Tongue (tissue), 2 donors: ENCODE data around the gene NRL. TPM values are rescaled to one million over a fixed set of nuclear protein-coding genes. Genes with fewer than 3 reads are reported as not detected.

ENCODE experiments used
- DNase-seq: peaks from one replicate; pipeline ENCODE4 v3.0.0-alpha.2; 2015
- total RNA-seq: library from RNA; depleted of rRNA; stranded (reverse); fragments of >200 nt; gene quantifications from one replicate; pipeline ENCODE4 v1.2.3, GENCODE V29; 2014

NRL gene
- total RNA-seq, 1 donor from 2014 or later = 2.4 TPM

DNA sequence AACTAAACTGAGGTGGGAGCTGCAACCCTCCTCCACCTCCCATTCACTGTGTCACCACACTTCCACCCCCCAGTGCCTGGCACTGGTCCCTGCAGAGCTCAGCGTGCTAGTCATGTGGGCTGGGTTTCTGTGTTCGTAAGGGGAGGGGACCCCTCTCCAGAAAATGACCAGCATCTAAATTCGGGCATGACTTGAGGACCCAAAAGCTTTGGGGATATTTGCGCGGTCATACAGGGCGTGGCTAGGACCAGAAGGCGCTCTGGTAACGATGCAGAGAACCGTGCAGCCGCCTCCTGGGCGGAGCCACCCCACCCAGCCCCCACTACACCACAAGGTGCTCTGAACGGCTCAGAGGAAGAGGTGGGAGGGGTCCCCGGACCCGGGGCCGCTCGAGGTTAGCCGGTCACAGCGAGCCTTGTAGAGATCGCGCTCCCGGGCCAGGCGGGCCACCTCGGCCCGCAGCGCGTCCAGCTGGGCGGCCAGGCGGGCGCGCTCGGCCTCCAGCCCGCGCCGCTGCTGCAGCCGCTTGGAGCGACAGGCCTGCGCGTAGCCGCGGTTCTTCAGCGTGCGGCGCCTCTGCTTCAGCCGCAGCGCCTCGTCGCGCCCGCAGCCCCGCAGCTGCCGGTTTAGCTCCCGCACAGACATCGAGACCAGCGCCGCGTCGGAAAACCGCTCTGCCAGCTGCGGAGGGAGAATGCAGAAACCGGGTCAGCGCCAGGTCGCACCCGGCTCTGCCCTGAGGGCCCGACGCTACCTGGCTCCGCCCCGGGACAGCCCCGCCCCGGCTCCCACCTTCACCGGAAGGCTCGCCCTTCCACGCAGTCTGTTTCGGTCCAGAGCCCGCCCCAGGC is 33.6 kb downstream of the NRL start:
- peak; percentile 42 for DNase-seq

DNA sequence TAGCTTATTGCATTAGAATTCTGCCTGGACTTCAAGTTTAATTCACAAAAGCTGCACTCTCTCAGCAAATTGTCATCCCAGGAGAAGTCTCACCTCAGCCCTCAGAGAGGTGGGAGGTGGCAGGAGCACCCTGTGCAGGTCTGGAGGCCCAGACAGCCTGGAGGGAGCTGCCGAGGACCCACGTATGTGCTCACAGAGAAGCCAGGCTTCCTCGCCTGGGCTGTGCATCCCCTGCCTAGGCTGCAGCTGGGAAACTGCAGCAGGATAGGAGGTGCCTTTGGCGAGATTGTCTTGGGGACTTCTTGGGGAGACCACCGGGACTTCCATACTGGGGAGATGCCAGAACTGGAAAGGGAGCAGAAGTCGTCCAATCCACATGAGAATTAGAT is 34.6 kb downstream of the NRL start:
- no peak for DNase-seq

- DNase-seq = no peak
Measured at GRCh38 chr14:24079491-24080141, 35.1 kb downstream of the NRL start.

DNA sequence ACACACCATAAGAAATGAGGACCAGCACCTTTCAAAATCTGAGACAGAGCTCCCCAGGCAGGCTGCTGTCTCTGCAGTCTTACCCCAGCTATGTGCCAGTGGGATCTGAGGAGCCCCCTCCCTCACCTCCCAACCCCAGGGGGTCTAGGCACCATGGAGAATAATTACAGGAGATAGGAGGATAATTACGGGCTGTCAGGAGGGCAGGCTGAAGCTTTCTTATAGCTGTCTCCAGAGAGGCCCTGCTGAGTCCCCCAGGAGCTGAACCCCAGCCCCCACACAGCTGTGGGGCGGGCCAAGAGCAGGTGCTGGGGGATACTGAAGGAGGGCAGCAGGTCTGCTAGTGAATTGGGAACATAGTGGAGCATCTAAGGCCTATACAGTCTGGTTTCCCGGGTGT is 36.6 kb downstream of the NRL start:
- DNase-seq = no peak

GRCh38 chr14:24077086-24077485 is 37.7 kb downstream of the NRL start:
- DNase-seq = no peak

GRCh38 chr14:24076302-24076601 is 38.5 kb downstream of the NRL start:
- DNase-seq = no peak

DNA sequence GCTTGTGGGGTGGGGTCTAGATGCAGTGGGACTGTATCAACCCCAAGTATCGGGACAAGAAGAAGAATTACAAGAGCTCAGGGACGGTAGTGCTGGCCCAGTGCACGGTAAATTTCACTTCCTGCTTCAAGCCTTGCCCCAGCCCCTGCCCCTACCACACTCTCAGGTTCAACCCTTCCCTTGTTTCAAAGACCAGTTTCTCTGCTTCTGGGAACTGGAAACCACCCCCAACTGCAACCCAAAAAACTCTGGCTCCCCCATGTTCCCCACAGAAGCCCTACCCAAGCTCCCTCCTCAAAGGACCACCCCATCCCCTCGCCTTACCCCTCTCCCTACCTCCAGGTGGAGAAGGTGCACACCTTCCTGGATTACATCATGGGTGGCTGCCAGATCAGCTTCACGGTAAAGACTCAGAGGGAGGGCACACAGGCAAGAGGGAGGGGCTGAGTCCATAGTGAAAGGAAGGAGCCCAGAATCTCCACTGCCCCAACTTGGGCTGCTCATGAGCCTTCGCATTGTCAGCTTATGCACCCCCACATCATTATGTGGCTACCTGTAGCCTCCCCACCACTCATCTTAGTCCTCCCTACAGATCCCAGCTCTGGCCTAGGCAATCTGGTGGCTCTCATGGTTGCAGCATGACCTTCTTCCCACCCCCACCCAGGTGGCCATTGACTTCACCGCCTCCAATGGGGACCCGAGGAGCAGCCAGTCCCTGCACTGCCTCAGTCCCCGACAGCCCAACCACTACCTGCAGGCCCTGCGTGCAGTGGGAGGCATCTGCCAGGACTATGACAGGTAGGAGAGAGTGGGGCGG is 39.1 kb downstream of the NRL start:
- no peak for DNase-seq

- no peak for DNase-seq
Measured at GRCh38 chr14:24074625-24075484, 39.9 kb downstream of the NRL start.

DNA sequence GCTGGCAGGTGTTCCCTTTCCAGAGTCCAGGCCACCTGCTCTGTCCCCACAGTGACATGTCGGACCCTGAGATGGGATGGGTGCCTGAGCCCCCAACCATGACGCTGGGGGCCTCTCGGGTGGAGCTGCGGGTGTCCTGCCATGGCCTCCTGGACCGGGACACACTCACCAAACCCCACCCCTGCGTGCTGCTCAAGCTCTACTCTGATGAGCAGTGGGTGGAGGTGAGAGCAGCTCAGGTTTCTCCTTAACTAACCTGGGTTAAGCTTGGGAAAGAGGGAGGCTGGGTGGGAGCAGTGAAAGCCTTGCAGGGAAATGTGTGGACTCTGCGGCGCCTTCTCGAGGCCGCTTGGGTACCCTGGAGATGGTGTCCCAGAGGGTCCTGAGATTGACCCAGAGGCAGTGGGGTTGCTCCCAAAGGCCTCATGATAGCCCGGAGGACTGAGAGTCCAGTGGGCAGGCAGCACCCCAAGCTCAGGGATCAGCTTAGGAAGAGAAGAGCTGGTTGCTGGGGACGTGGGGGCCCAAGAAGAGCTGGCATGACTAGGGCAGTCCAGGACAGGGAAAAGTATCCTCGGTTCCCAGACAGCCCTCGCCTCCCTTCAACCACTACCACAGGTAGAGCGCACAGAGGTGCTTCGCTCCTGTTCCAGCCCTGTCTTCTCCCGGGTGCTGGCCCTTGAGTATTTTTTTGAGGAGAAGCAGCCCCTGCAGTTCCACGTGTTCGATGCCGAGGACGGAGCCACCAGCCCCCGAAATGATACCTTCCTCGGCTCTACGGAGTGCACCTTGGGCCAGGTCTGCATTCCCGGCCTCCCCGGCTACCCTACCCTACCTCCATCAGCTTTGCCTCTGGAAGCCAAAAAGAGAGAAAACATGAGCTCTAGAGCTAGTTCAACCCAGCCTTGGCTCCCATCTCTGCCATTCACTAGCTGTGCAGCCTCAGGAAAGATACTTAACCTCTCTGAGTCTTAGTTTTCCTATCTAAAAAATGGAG is 41.6 kb downstream of the NRL start:
- DNase-seq = no peak

GRCh38 chr14:24072436-24072835 is 42.3 kb downstream of the NRL start:
- DNase-seq = no peak

DNA sequence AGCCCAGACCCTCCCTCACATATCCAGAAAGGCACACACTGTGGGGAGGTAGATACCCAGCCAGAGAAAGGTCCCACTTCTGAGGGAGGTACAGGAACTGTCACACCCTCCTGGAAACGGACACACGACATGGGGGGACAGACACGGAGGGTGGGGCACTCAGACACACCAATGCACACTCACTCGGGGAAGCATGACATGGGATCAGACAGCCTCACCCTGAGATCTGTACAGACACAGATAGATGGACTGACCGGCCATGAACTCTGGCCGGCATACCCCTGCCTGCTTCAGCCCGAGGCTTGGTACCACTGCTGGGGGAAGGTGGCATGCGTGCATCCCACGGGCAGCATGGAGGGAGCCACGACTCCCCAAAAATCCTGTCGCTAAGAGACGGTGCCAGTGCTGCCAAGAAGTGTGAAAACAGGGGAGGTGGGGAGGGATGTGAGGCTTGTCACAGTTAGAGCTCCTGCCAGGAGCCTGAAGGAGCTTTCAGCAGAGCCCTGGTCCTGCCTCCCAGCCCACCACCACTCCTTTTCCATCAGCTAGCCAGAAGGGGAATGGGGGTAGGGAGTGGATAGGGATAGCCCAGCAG is 42.8 kb downstream of the NRL start:
- no peak for DNase-seq

- DNase-seq = no peak
Measured at GRCh38 chr14:24071144-24071697, 43.5 kb downstream of the NRL start, which contains the start of gene CPNE6. Gene CPNE6, plus strand, starts transcription at chr14:24071562. Its CDS starts 1,375 bp downstream, at chr14:24072937.

- DNase-seq = no peak
Measured at GRCh38 chr14:24070285-24071143, 44.2 kb downstream of the NRL start.

DNA sequence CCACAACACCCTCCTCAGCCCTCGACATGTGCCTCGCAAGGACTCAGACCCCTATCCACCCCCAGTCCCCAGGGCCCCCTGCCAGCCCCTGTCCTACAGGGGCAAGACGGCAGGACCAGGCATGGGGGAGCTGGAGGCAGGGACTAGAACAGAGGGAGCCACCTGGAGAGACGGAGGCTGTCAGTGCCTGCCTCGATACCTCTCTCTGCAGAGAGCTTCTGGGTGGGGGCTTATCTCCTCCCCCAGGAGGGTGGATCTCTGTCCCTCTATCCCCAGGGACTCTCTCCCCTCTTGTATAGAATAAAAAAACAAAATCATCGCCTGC is 45.4 kb downstream of the NRL start:
- no peak for DNase-seq

DNA sequence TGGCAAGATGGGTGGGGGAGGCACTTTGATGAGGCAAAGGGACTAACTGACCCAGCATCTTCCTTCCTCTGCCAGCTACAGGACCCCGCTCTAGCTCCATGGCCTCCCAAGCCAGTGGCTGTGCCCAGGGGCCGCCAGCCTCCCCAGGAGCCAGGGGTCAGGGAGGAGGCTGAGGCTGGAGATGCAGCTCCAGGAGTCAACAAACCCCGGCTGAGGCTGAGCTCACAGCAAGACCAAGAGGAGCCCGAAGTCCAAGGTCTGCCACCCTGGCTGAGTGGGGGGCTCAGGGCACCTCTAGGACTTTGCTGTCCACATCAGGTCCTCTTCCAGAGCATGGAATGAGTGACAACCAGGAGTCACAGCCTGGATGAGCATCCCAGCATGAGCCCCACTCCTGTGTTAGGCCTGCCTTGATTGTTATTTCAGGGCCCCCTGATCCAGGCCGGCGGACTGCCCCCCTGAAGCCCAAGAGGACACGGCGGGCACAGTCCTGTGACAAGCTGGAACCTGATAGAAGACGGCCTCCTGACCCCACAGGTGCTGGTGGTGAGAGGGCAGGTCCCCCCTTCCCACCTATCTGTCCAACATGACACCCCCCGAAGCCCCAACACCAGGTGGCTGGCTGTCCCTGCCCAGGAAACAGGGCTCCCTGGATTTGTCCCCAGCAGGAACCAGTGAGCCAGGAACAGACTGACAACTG is 45.9 kb downstream of the NRL start:
- no peak for DNase-seq

DNA sequence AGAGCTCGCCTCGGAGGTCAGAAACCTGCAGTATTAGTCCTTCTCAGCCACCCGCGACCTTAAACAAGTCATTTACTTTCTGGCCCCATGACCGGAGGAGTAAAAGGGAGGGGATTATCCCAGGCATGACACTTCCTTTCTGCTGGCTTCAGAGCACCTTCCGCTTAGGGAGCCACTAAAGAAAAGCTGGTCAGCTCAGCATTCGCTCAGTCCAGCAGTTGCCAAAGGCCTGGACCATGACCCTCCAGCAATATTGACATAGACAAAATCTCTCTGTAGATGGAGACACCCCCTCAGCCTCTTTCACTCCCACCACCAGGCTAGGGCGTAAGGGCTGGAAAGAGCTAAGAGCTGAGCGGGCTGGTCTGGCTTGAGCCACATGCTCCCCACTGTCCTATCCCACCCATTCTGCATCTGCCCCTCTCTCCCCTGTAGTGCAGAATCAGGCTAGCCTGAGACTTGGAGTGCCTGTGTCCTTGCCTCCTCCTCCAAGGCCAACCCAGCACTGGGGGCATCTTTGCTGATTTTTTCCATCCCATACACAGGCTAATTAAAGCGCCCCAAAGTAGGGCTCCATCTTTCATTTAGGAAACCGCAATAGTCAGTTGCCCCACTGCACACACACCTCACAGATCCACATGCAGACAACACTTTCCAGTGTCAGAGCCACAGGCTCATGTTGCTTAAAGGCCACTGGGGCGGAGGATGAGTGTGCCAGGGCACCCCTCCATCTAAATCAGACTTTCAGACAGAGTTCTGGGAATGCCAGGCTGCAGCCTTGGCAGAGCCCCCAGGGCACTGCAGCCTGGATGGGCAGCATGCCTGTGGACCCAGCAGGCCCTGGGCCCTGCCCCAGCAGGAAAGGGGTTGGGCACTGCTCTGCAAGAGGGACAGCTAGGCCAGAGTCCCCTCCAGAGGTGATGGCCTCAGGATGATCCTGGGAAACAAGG is 47.3 kb downstream of the NRL start:
- DNase-seq = no peak

- DNase-seq = no peak
Measured at GRCh38 chr14:24066496-24067132, 48.1 kb downstream of the NRL start.
